ENCODE results near the gene B3GNT5. TPM values are rescaled to one million over a fixed set of nuclear protein-coding genes. Genes with fewer than 3 reads are reported as not detected.

The B3GNT5 gene
- total and polyA plus RNA-seq, 2 of the 8 experiments (the other 6 are each of a cell fraction or from before 2014, with no cell fraction given) = 2.4 to 9.7 TPM

GRCh38 chr3:183287301-183287971 lies 34.4 kb downstream of the B3GNT5 start:
- no peak for DNase-seq (ENCODE audit: low read depth in 1 of 2, low spot score in 2 of 2)
- H2BK5ac ChIP-seq (ENCODE audit: low read depth, low read length) = no peak overlapping the region
- 89% methylated on average over 9 of the region's 9 CpGs; no CpG with 5 or more reads in 1 of the 2 experiments for WGBS, 2 experiments (ENCODE audit: extremely low coverage in 1 of 2, insufficient coverage in 1 of 2, insufficient read length in 1 of 2, insufficient replicate concordance in 2 of 2, low coverage in 1 of 2, low lambda C conversion rate in 2 of 2, missing lambda C conversion rate in 1 of 2)
- H2BK15ac ChIP-seq (ENCODE audit: low read length) = no peak overlapping the region
- no peaks in the 10 kb centered on the region for H3K4me1 ChIP-seq (replicated peaks in 1 of 4; ENCODE audit: control insufficient read depth in 3 of 4, insufficient read depth in 4 of 4, low read length in 3 of 4)
- H4K8ac ChIP-seq (ENCODE audit: extremely low read depth, insufficient read depth, low read length) = no peak overlapping the region
- no peak overlapping the region for H3K4ac ChIP-seq (replicated peaks; ENCODE audit: insufficient read length, low read depth, low read length)
- H3K18ac ChIP-seq (ENCODE audit: extremely low read depth, low read length) = no peak overlapping the region
- no peak overlapping the region for H3K27ac ChIP-seq (ENCODE audit: low read depth, low read length)
- ChIA-PET POLR2A (ENCODE audit: partially characterized antibody) (interaction anchor here (0.6 kb wide), 2 partner anchors 13 to 233 kb away, joined by 3 read pairs; no protein-coding TSS in a partner anchor), CTCF (ENCODE audit: partially characterized antibody) (no interaction called here)
- no peak overlapping the region for H2AK5ac ChIP-seq (ENCODE audit: low read depth, low read length)
- H3K4me3 ChIP-seq (ENCODE audit: extremely low read depth in 1 of 4, insufficient read depth in 2 of 4, low read depth in 3 of 4, low read length in 4 of 4) = no peak overlapping the region
- H4K5ac ChIP-seq (ENCODE audit: insufficient read length, low read depth, low read length) = no peak overlapping the region
- no peak overlapping the region for H4K91ac ChIP-seq (replicated peaks; ENCODE audit: insufficient read length, low read length)
- no peak overlapping the region for H3K4me2 ChIP-seq (ENCODE audit: insufficient read depth in 1 of 2, low read depth in 2 of 2, low read length in 2 of 2)
- no peak overlapping the region for H3K23ac ChIP-seq (ENCODE audit: insufficient read length)
- no peaks in the 10 kb centered on the region for H3K79me2 ChIP-seq (ENCODE audit: control insufficient read depth in 1 of 2, insufficient read depth in 2 of 2, low read length in 2 of 2)
- no peak for FAIRE-seq
- no peak overlapping the region for H2BK20ac ChIP-seq (ENCODE audit: low read length)
- no peaks in the 10 kb centered on the region for H3K9me3 ChIP-seq (ENCODE audit: insufficient read depth in 2 of 2, low read depth in 1 of 2, low read length in 1 of 2)
- H3K23me2 ChIP-seq (ENCODE audit: low read depth, low read length) = no peaks in the 10 kb centered on the region
- no peak overlapping the region for H2AFZ ChIP-seq (ENCODE audit: low read length)
- H2BK120ac ChIP-seq (replicated peaks; ENCODE audit: low read depth, low read length) = no peak overlapping the region
- no peak overlapping the region for H2BK12ac ChIP-seq (ENCODE audit: low read depth, low read length)
- no peaks in the 10 kb centered on the region for H4K20me1 ChIP-seq (replicated peaks in 1 of 2; ENCODE audit: control insufficient read depth in 1 of 2, insufficient read depth in 2 of 2, low read length in 2 of 2)
- no peak overlapping the region for H3K14ac ChIP-seq (ENCODE audit: insufficient read length)
- H3K9ac ChIP-seq (replicated peaks in 1 of 4; ENCODE audit: extremely low read depth in 1 of 4, low read depth in 3 of 4, low read length in 3 of 4) = no peak overlapping the region
- H3K27me3 ChIP-seq (replicated peaks in 1 of 4; ENCODE audit: control insufficient read depth in 3 of 4, extremely low read depth in 1 of 4, insufficient read depth in 3 of 4, low read length in 3 of 4) = no peaks in the 10 kb centered on the region
- H3K56ac ChIP-seq (replicated peaks; ENCODE audit: insufficient read length, low read depth, low read length) = no peak overlapping the region
- peaks cover 0 to 3% (median 0%) of the 10 kb centered on the region in 4 experiments; a peak in 2 of 8 replicates for H3K36me3 ChIP-seq (ENCODE audit: control insufficient read depth in 2 of 4, insufficient read depth in 4 of 4, low read length in 3 of 4)
- no peaks in the 10 kb centered on the region for H3K79me1 ChIP-seq (ENCODE audit: low read depth, low read length)
- no peak for TF ChIP-seq GTF2F1 (IDR thresholded peaks at IDR 0.05; ENCODE audit: borderline replicate concordance, low read depth, low read length)
- TF ChIP-seq HDAC2 (IDR thresholded peaks at IDR 0.05; ENCODE audit: borderline replicate concordance in 1 of 2, low read depth in 2 of 2, low read length in 2 of 2) = no peak
- no peak for TF ChIP-seq BACH1 (IDR thresholded peaks at IDR 0.05; ENCODE audit: low read length)
- TF ChIP-seq TAF1 (IDR thresholded peaks at IDR 0.05; ENCODE audit: low read depth, low read length) = no peak
- TF ChIP-seq SAP30 (IDR thresholded peaks at IDR 0.05; ENCODE audit: insufficient read depth, insufficient replicate concordance, low read length) = no peak
- TF ChIP-seq POLR2A (IDR thresholded peaks at IDR 0.05; ENCODE audit: control extremely low read depth in 1 of 2, low read depth in 2 of 2, low read length in 2 of 2) = no peak
- no peak for TF ChIP-seq BCL11A (IDR thresholded peaks at IDR 0.05; ENCODE audit: low read depth in 2 of 2, low read length in 2 of 2)
- TF ChIP-seq CBX5 (IDR thresholded peaks at IDR 0.05; ENCODE audit: low read depth, low read length) = no peak
- no peak for TF ChIP-seq POU5F1 (IDR thresholded peaks at IDR 0.05; ENCODE audit: low read depth, low read length)
- no peak for TF ChIP-seq JUN (IDR thresholded peaks at IDR 0.05; ENCODE audit: low read depth, low read length)
- TF ChIP-seq EZH2 (IDR thresholded peaks at IDR 0.05; ENCODE audit: low read depth, low read length, severe bottlenecking) = no peak
- no peak for TF ChIP-seq USF2 (IDR thresholded peaks at IDR 0.05; ENCODE audit: low read length)
- no peak for TF ChIP-seq KDM5A (IDR thresholded peaks at IDR 0.05; ENCODE audit: low read length)

Measured in H1 (cell line).